H1 (cell line): ENCODE measurements around the gene COL6A5. TPM values are rescaled to one million over a fixed set of nuclear protein-coding genes. Genes with fewer than 3 reads are reported as not detected.

Experiments
- ATF2 ChIP-seq: IDR thresholded peaks from 2 replicates; pipeline ENCODE4 v1.6.1; 2012; ENCODE audit warnings: low read length, inconsistent platforms
- CTBP2 ChIP-seq: IDR thresholded peaks from 2 replicates; pipeline ENCODE4 v1.7.0; 2011; ENCODE audit warnings: borderline replicate concordance, mild to moderate bottlenecking, moderate library complexity, mixed read lengths, low read length; ENCODE audit not compliant: insufficient read depth, insufficient read length
- EZH2 ChIP-seq: fragments of 200-600 bp; sonication (generic); IDR thresholded peaks from 2 replicates; pipeline ENCODE4 v1.7.1; 2012; ENCODE audit warnings: low read depth, mild to moderate bottlenecking, moderate library complexity, low read length, inconsistent platforms; ENCODE audit not compliant: severe bottlenecking
- JUND ChIP-seq: IDR thresholded peaks from 2 replicates; pipeline ENCODE4 v1.6.1; 2011; ENCODE audit warnings: mild to moderate bottlenecking, improper control_type of control experiment, low read length
- KDM5A ChIP-seq: fragments of 200-600 bp; IDR thresholded peaks from 2 replicates; pipeline ENCODE4 v1.7.1; 2012; ENCODE audit warnings: mild to moderate bottlenecking, low read length, inconsistent platforms, mixed read lengths
- NRF1 ChIP-seq: IDR thresholded peaks from 2 replicates; pipeline ENCODE4 v1.6.1; 2011; ENCODE audit warnings: mild to moderate bottlenecking, low read depth, low read length, improper control_type of control experiment
- RBBP5 ChIP-seq: IDR thresholded peaks from 2 replicates; pipeline ENCODE4 v1.7.1; 2012; ENCODE audit warnings: low read depth, mild to moderate bottlenecking, inconsistent platforms, low read length, moderate library complexity, borderline replicate concordance
- polyA plus RNA-seq, 7 experiments: library from polyadenylated mRNA; depleted of rRNA in 3 of 7; stranded (reverse) in 5 of 7; unstranded in 2 of 7; fragments of >200 nt in 5 of 7; fragments of 200-250 nt in 2 of 7; gene quantifications; 1 replicate in 5 of 7; 2 replicates in 1 of 7; 4 replicates in 1 of 7; pipeline versions ENCODE4 v1.2.1 to v1.2.3, GENCODE V29; 2011 to 2013; ENCODE audit warnings: missing spikeins in 2 of 7, mixed read lengths in 2 of 7
- total RNA-seq: library from RNA; stranded (reverse); fragmentation: NEBNext Ultra II Directional; extraction: Animal tissue kit (Norgen Biotek cat#: 25700); gene quantifications from 2 replicates; pipeline ENCODE4 v1.2.1, GENCODE V29; 2021

Gene COL6A5
- total and polyA plus RNA-seq, 2 of the 8 experiments (the other 6 are each of a cell fraction or from before 2014, with no cell fraction given) = 0.05 to 0.06 TPM

DNA sequence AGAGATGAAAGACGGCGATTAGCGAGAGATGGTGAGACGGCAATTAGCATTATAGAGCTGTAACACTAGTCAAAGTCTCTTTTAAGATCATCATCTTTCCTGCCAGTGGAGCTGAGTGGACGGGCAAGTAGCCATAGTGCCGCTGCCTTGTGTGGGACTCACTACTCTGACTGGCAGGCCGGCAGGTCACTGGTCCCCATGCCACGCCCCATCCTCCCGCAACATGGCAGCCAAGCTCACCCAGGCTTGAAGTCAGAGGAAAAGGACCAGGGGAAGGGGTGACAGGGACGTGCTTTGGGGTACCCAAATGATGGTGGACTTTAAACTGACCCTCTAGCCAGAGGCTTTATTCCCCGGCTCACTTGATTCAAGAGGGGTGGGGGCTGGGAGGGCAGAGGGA lies 44.6 kb upstream of the COL6A5 start (continued):
- no peak for TF ChIP-seq ATF2
- no peak for TF ChIP-seq RBBP5
- no peak for TF ChIP-seq EZH2
- no peak for TF ChIP-seq JUND
- TF ChIP-seq CTBP2 = no peak
- no peak for TF ChIP-seq NRF1
- TF ChIP-seq KDM5A = no peak
